Measurements from ENCODE around the gene MUC15. TPM values are rescaled to one million over a fixed set of nuclear protein-coding genes. Genes with fewer than 3 reads are reported as not detected.
"Not testable (repeated sequence)": the region's sequence is repeated elsewhere in the genome, so short reads cannot be mapped to it uniquely, and the experiment has no call there.

MUC15 gene
- total RNA-seq (2014; rRNA removed; shearing (Covaris generic)): 21.5 and 32.3 TPM in 2 replicates

- DNase-seq (ENCODE audit: low read depth): no peak
Measured at GRCh38 chr11:26571861-26572654, at the start of gene MUC15. Gene MUC15 (minus strand): TSS chr11:26572263. CDS start chr11:26567094, 5,169 bp downstream.

- DNase-seq (ENCODE audit: low read depth): peak; percentile 65
Measured at GRCh38 chr11:26621132-26621531, 49.1 kb upstream of the MUC15 start.

- no peak for DNase-seq (ENCODE audit: low read depth)
Measured at GRCh38 chr11:26620282-26621045, 48.4 kb upstream of the MUC15 start.

- no peak for DNase-seq (ENCODE audit: low read depth)
Measured at GRCh38 chr11:26618441-26618840, 46.4 kb upstream of the MUC15 start.

GRCh38 chr11:26613759-26614158 is 41.7 kb upstream of the MUC15 start:
- no peak for DNase-seq (ENCODE audit: low read depth)

GRCh38 chr11:26608507-26609146 is 36.6 kb upstream of the MUC15 start:
- DNase-seq (ENCODE audit: low read depth): no peak

- no peak for DNase-seq (ENCODE audit: low read depth)
Measured at GRCh38 chr11:26607725-26608506, 35.9 kb upstream of the MUC15 start.

- DNase-seq (ENCODE audit: low read depth): no peak
Measured at GRCh38 chr11:26599876-26600434, 27.9 kb upstream of the MUC15 start.

GRCh38 chr11:26599425-26599824 is 27.4 kb upstream of the MUC15 start:
- DNase-seq (ENCODE audit: low read depth): peak; percentile 68

GRCh38 chr11:26597899-26598298 is 25.8 kb upstream of the MUC15 start:
- DNase-seq (ENCODE audit: low read depth): no peak

- DNase-seq (ENCODE audit: low read depth): peak; percentile 60
Measured at GRCh38 chr11:26597049-26597689, 25.1 kb upstream of the MUC15 start.

GRCh38 chr11:26595207-26595865 is 23.3 kb upstream of the MUC15 start:
- DNase-seq (ENCODE audit: low read depth): not testable (repeated sequence)

- no peak for DNase-seq (ENCODE audit: low read depth)
Measured at GRCh38 chr11:26593691-26594090, 21.6 kb upstream of the MUC15 start.

- DNase-seq (ENCODE audit: low read depth): no peak
Measured at GRCh38 chr11:26587073-26587472, 15.0 kb upstream of the MUC15 start.

GRCh38 chr11:26584818-26585217 is 12.8 kb upstream of the MUC15 start:
- DNase-seq (ENCODE audit: low read depth): no peak

GRCh38 chr11:26583550-26583949 is 11.5 kb upstream of the MUC15 start:
- DNase-seq (ENCODE audit: low read depth): no peak

GRCh38 chr11:26580929-26581328 is 8.9 kb upstream of the MUC15 start:
- no peak for DNase-seq (ENCODE audit: low read depth)

GRCh38 chr11:26579683-26580082 is 7.6 kb upstream of the MUC15 start:
- DNase-seq (ENCODE audit: low read depth): no peak

GRCh38 chr11:26578998-26579661 is 7.1 kb upstream of the MUC15 start:
- no peak for DNase-seq (ENCODE audit: low read depth)

GRCh38 chr11:26575946-26576345 is 3.9 kb upstream of the MUC15 start:
- DNase-seq (ENCODE audit: low read depth): no peak
